Stimulated activated CD4-positive, alpha-beta T cell treated with anti-CD3 and anti-CD28 coated beads, Interleukin-4, amount 100 ng/mL, for 4 hours (primary cell): ENCODE data around the gene ZMYM4.
A peak's percentile ranks its signal among the peaks of the same experiment; 100 is the strongest.

ENCODE experiments used
- DNase-seq, 2 experiments: peaks; one replicate each; pipeline ENCODE4 v3.0.0-alpha.2; 2020

ZMYM4 gene

DNA sequence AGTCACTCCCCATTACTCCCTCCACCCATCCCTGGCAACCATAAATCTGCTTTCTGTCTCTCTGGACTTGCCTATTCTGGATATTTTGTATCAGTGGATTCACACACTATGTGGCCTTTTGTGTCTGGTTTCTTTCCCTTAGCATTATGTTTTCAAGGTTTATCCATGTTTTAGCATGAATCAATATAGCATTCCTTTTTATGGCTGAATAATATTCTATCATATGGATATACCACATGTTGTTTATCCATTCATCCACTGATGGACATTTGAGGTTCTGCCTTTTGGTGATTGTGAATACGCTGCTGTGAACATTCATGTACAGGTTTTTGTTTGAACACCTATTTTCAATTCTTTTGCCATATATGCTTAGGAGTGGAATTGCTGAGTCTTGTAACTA lies 140.4 kb downstream of the ZMYM4 start:
- DNase-seq: no peak

DNA sequence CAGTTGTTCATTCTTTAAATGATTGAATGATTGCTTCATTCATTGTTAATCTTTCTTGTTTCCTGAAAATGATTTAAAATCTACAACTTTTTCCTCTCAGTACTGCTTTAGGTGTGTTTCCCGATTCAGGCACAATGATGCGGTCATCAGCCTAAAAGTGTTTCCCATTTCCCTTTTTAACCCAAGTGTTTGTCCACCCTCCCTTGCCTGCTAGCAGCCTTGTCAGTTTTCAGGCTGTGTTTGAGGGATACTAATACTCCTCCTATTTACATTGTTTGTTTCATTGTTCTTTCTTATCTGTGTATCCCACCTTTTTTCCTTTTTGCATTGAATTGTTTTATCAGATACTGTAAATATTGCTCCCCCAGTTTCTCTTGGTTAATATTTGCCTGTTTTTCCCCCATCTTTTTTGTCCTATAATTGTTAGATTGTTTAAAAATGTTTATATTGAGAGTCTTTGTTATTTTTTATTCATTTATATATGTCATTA lies 157.6 kb downstream of the ZMYM4 start:
- DNase-seq: no peak

DNA sequence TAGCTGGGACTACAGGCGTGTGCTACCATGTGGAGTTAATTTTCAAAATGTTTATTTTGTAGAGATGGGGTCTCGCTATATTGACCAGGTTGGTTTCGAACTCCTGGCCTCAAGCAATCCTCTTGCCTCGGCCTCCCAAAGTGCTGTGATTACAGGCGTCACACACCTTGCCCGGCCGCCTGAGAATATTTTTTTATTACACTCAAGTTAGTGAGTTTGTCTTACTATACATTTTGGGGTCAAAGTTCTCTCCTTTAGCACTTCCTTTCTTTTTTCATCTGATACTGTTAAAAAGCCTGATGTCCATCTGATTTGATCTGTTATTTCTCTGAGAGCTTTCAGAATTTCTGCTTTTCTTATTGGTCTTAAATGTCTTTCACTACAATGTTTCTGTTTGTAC lies 159.9 kb downstream of the ZMYM4 start:
- DNase-seq: no peak

DNA sequence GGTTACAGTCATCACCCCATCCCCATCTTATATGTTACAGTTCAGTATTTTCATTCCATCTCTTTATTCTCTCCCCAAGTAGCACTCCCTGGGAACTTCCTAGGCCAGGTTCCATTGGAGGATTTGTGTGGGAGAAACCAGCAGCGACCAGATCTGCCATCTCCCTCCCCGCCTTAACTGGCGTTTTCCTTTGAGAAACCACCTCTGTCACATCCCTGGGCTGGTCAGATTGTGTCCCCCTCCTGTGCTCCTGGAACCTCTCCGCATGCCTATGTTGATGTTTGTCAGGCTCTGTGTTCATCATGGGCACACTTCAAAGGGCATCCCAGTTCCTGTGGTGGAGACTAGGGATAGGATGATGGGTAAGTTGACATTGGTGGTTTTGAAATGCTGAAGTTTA lies 162.3 kb downstream of the ZMYM4 start:
- DNase-seq: no peak

DNA sequence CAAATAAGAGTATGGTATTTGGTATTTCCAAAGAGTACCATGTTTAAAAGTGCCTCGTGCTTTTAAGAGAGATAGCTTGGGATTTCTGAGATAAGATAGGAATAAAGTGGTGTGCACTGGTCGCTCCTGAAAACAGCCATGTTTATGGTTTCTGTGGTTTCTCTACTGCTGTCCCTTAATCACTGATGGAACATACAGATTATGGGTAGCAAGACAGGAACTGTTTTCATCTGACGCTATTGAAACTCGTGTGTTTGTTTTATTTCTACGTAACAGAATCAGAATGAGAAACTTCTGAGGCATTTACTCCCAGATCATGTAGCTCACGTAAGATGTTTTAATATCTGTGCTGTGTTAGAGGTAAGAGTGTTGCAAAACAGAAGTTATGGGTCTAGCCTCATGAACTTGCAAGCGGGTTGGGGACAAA lies 162.7 kb downstream of the ZMYM4 start:
- DNase-seq: no peak

DNA sequence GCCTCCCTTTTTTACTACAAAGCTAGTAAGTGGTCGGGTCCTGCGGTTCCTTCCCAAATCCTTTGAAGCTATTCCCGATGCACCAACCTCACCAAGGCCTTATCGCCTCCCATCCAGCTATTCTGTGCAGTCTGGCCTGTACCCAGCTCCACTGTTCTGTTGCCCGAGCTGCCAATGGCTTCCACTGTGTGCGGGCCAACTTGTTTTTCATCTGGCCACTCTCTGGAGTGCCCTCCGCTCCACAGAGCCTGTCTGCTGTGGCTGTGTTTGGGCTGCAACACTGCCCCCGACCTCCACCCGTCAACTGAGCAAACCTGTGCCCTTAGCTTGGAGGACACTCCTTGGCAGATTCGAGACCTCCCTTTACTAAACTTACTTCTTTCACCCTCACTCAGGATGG lies 163.7 kb downstream of the ZMYM4 start:
- DNase-seq: no peak

DNA sequence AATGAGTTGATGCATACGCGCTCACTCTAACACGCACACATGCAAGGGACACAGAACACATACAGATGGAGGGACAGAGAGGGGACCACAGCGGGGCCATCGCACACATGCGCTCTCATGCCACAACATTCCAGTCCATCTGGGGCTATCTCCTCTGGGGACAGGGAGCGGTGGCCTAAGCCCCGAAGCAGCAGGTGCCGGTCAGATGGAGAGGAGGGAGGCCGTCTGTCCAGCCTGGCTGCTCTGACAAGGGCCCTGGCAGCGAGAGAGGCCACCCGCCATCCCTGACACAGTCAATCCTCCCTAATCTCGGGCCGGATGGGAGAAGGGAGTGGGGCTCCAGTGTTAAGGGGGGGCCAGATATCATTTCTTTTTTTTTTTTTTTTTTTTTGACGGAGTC lies 165.2 kb downstream of the ZMYM4 start:
- DNase-seq: no peak

DNA sequence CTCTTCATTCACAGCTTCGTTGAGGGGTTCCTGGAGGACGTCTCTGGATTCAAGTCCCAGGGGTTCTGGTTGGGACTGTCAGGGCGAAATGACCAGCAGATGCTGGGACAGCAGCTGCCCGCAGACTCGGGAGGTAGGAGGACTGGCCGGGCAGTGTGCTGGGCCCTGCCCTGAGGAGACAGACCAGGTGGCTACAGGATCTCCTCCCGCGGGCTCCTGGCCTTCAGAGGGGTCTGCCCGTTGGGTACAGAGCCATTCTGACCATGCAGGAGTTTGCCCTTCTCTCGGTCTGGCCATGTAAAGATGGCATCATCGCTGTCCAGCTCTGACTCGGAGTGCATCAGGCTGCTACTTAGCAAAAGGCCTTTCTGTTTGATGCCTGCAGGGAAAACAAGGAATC lies 166.2 kb downstream of the ZMYM4 start:
- DNase-seq: no peak

DNA sequence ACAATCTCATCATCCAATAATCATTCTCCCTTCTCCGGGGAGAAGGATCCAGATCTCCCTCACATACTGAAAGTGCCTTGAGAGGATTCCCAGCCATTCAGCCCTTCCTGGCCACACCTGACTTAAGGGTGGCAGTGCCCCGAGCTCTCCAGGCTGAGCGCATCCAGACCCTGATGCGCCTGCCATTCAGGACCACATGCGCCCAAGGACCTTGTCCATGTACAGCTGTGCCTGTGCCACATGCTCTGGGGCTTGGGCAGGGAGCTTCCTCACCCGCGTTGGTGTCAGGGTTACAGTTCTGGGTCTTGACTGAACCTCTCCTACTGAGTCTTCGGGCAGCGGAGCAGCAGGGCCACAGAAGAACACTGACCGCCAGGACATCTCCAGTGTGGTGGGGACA lies 167.6 kb downstream of the ZMYM4 start:
- DNase-seq: no peak

DNA sequence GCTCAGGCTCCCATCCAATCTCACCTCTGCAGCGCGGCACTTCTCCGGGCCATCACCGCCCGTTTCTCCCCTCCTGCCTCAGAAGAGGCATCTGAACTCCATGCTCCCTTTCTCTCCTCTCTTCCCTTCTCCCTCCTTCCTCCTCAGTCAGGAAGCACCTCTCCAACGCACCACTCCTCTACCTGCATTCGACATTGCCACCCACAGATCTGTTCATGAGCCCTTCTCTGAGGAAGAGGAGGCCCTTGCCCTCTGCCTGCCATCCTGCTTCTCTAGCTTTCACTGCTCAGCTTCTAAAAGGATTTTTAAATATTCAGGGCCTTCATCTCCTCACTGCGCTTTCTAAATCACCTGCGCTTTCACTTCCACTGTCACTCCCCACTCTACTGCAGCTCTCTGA lies 168.7 kb downstream of the ZMYM4 start:
- no peak for DNase-seq

DNA sequence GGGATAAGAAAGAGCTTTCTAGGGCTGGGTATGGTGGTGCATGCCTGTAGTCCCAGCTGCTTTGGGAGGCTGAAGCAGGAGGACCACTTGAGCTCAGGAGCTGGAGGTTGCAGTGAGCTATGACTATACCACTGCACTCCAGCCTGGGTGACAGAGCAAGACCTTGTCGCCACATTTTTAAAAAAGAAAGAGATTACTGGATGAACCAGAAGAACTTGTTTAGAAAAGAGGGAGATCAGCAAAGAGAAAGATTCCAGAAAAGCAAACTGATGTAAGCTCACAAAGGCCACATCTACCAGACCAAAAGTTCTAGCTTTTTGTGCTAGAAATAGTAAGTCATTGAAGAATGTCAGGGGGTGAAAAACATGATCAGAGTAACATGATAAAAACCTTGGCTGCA lies 171.1 kb downstream of the ZMYM4 start:
- no peak for DNase-seq

DNA sequence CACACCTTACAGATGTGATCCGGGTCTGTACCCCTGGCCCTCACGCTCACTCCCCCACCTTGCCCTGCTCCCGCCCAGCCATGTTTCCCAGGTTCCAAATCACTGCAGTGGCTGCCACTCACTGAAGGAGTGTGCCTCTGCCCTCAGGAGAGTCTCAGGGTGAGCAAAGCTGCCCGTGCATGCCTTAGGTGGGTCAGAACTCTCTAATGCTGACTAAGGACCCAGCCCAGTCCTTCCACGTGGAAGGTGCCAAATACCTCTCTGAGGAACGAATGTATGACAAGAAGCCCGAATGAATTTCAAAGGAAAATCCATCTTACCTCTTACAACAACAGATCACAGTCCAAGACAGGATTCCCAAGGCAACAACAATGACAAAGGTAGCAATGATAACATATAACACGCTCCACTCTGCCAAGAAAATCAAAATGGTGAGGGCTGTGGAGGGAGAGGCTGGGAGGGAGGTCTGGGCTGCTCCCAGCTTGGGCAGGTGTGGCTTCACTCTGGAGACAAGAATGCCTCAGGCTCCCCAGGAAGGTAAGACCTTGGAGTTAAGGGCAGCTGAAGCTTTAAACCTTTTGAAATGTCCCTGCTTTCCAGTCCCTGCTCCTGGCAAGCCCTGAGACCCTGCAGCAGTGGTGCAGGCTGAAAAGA lies 173.5 kb downstream of the ZMYM4 start:
- no peak for DNase-seq

DNA sequence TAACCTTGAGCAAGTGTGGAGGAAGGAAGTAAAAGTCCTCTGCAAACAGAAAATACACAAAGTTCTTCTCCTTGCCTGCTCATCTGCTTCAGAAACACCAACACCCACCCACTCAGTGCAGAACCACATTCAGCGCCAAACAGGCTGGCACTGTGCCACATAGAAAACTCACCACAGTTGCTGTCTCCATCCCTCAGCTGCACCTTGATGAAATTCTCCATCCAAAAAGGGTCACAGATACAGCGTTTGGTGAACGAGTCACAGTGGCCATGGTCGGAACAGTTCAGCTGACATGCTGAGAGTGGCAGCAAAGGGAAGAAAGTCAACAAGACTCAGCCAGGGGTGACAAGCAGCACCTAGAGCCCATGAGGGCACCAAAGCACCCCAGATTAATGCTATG lies 174.2 kb downstream of the ZMYM4 start:
- peak; percentile 16 to 30 for DNase-seq

DNA sequence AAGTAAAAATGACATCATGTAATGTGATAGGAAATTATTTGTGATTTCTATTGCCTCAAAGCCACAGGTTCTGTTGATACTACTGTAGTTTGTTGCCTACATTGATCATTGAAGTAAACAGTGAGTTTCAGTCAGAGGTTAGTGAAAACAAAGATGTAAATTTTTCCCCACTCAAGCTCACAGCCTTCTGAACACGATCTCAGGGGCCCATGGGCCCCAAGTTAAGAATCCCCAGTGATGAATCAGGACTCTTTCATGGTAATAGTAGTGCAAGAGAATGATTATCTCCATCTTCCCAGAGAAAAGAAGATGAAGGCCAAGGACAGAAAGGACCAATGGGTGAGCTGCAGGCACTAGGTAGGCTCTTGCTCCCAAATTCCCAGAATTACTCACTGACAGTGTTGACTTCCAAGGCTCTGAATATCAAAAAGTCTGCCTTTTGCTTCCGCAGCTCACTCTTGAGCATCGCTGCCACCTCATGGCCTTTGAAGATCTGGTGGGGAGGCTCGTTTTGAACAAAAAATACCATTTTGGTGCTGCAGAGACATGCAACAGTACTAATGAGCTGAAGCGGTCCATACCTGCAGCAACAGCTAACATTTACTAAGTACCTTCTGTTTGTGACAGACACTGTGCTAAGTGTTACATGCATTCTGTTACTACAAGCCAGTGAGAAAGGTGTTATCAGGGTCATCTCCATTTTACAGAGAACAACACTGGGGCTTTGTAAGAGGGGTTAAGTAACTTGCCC lies 175.4 kb downstream of the ZMYM4 start:
- DNase-seq: no peak

DNA sequence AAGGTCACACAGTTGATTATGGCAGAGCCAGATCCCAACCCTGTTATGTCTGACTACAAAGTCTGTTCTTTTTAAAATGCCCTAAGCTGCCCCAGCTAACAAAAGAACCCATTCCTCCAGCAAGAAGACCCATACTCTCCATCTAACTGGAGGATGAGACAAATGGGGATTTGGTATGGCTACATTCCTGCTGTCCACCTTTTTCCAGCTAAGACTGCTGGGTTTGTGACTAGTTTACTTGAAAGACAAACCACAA lies 175.9 kb downstream of the ZMYM4 start:
- no peak for DNase-seq

DNA sequence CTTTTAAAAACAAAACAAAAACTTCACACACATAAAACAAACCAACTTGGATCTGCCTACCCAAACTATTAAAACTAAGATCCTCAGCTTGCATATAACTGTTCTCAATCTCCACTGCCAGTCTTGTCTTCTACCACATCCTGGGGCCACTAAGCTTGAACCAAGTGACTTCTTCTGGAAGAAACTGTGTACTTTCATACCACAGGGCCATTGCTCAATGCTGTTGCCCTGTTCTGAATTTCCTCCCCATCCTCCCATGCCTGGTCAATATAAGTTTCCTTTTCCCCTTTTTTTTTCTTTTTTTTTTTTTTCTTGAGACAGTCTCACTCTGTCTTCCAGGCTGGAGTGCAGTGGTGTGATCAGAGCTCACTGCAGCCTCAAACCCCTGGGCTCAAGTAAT lies 178.8 kb downstream of the ZMYM4 start:
- DNase-seq: no peak

DNA sequence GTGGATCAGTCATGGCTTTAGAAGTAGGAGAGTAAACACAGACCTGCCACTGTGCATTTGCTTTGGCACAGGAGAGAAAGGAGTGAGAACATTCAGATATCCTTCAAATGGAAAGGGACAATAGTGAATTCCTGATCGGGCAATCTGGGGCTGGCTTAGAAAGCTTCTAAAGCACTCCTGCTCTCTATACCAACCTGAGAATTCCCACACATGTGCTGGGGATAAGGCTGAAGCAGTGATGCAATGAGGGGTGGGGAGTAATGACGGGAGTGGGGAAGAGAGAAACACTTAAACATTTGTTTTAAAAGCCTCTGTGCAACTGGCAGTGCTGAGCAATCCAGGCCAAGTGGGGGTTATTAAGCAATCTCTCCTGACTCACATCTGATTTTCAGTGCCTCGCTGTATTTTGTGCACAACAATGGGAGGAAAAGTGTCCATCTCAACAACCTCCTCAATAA lies 179.9 kb downstream of the ZMYM4 start:
- no peak for DNase-seq

DNA sequence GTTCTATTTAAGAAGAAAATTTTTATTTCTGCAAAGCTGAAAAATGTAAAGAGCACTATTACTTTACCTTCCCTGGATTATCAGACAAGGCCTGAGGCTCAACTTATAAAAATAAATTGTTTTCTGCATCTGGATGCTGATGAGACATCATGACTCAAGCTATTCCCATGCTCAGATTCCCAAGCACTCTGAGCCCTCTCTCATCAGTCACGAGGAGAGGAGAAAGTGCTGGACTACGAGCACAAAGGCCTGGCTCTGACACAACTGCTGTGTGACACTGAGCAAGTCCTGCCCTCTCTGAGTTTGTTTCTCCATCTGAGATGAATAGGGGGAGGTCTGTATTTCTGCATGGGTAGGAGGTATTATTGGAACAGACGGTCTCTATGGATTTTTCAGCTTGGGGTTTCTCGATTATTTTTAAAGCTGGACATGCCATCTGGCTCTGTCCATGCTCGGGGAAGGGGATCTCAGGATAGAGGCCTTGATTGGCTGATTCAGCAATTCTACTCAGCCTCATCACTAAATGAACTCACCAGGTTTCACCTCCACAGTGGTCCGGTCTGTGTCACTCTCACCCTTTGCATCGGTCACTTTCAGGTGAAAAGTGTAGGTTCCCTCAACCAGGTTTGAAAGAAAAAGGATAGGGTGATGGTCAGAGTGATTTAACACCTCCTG lies 181.0 kb downstream of the ZMYM4 start:
- DNase-seq: no peak

DNA sequence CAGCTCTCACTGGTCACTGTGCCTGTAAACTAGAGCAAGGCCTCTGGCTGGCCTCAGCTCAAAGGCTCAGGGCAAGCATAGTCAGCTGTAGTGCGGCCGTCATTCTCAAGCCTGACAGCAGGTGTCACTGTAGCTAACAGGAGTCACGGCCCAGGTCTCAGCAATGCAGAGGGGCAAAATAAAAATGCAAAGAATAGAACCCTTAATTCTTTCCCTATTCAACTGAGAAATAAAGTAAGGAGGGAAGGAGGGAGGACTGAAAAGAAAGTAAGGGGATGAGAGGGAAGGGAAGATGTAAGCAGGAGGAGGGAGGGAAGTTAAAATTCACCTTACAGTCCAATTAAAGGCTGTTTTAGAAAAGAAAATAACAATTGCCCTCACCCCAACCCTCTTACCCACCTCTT lies 182.6 kb downstream of the ZMYM4 start:
- peak; percentile 71 to 73 for DNase-seq

DNA sequence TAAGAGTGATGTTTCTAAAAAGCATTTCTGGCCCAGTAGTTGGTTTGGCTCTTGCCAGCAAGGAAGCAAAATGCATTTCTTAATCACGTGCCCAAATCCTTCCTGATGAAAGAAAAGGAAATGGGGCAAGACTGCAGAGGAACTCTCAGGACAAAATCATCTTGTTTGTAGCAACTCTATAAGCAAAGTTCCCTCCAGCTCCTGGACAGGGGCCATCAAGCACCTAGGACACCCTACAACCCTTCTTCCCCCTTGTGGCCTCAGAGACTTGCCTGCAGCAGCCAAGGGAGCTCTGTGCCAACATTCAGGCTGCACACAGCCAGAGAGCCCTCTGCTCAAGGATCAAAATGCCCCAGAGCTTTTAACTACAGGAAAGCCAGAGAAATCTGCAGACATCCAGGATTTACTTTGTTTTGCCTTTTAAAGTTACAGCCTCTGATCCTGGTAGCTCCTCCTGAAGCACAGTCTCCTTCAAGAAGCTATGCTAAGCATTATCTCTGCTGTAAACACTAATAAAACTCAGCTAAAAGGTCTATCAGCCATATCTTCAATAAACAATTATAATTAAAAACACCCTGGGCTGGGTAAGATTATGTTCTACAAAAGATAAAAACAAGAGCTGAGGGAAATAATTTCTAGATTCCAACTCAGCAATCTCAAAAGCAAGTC lies 183.7 kb downstream of the ZMYM4 start:
- DNase-seq: no peak

DNA sequence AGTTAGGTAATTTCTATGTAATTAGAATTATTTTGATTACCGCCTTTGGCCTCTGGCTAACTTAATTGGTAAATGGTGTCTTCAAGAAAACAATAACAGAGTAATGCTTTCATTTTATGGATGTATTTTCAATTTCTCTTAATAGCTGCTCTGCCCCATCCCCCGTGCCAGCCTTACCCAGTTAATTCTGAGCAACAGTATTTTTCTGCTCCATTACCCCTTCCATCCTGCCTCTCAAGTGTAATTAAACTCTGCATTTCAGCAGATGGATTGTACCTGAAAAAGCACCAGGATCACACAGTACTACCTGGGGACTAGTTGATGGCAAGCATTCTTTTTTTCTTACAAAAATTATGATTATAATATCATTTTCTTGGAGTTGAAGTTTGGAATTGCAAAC lies 184.5 kb downstream of the ZMYM4 start:
- DNase-seq: no peak

DNA sequence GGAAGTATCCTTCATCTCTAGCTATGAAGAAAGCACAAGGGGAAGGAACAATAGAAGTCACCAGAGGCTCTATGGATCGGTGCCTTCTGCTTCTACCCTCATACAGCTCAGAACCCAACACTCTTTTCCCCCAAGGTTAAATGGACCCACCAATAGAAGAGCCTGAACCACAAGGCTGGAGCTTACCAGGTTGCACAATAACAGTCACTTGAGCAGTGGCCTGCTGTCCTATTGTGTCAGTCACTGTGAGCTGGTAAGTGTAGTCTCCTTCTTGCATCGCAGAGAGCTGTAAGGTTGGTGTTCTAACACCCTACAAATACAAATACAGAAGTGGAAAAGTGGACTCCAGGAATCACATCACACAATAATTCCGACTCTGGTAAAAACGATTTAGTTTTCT lies 185.7 kb downstream of the ZMYM4 start:
- no peak for DNase-seq

DNA sequence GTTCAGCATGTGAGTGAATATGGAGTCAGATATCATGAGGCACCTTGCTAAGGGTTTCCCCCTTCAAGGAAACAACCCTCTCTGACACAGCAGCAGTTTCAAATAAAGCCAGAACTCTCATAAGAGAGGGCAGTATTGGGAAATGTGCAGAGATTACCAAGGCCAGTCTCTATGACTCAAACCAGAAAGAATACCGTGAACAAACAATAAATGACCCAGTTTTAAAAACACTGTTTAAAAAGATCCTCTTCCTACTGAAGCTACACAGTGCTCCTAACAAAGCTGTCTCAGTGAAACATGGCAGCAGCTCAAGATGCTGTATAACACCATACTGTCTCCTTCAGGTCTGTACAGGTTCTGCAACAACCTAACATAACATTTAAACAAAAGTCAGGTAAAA lies 186.1 kb downstream of the ZMYM4 start:
- no peak for DNase-seq

DNA sequence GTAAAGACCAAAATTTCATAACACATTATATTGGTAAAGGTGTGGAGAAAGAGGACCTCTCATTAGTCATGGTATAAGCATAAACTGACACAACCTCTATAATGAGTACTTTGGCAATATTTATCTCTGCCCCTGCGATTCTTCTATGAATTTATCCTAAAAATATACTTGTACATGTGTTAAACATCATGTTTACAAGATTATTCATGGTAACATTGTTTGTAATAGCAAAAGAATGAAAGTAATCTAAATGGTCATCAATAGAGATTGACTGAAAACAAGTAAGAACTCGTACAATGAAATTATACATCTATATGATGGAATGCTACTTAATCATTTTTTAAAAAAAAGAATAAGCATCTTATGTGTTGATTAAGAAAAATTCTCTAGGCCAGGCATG lies 192.3 kb downstream of the ZMYM4 start:
- DNase-seq: no peak
